ENCODE data around the gene FTO. TPM values are rescaled to one million over a fixed set of nuclear protein-coding genes. Genes with fewer than 3 reads are reported as not detected.

FTO gene
- total RNA-seq, 2 donors from 2014 or later: 72.7 to 73.6 TPM

DNA sequence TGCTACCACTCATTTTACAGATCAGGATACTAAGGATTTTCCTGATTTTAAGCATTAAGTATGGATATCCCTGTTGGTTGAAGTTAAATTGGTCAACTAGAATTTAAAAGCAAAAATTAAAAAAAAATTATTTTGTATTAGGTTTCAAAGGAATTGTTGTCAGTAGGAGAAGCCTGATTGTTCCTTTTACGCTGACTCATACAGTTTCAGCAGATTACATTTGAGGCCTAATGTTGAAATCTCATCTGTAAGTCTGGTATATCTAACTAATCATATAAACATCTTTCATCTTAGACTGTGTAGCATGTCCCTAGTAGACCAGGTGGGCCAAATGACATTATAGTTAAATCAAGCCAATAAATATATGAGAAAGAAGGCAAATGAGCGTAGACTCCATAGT, 83.5 kb downstream of the FTO start:
- intact Hi-C loops (cut with DNase I): no loop called here
- no peaks in the 10 kb centered on the region for H3K36me3 ChIP-seq
- 98% methylated on average over 2 of the region's 2 CpGs for WGBS

DNA sequence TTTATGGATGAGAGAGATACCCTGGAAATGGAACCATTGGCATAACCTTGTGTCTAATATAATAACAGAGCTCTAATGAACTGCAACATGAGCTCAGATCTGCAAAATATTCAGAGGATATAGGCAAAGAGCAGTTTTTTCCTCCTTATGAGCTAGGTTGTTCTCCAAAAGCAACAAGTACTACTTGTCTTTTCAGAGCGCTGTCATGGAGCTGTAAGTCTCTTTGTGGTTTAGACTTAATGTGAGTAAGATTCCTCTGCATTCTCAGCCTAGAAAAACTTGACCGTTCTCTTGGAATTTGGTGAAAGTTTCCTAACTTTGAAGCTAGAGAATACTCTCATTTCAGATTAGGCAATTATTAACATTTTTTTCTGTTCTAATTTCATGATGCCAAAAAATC, 85.2 kb downstream of the FTO start:
- WGBS: 59% methylated on average over 2 of the region's 2 CpGs
- Histone ChIP-seq H3K27ac (no peak overlapping the region), H3K4me3 (no peak overlapping the region), H3K36me3 (no peaks in the 10 kb centered on the region), H3K27me3 (replicated peaks; ENCODE audit: insufficient read depth) (no peaks in the 10 kb centered on the region), H3K4me1 (replicated peaks) (no peaks in the 10 kb centered on the region), H3K9me3 (no peaks in the 10 kb centered on the region)
- no peak for TF ChIP-seq POLR2A (IDR thresholded peaks at IDR 0.05)
- no peak for TF ChIP-seq CTCF (IDR thresholded peaks at IDR 0.05)
- TF ChIP-seq POLR2AphosphoS5 (IDR thresholded peaks at IDR 0.05): no peak
- DNase-seq (ENCODE audit: low spot score): no peak
- intact Hi-C loops (cut with DNase I): no loop called here

More for the DNA sequence above, 83.5 kb downstream of the FTO start:
- H3K27ac ChIP-seq: no peak overlapping the region
- H3K27me3 ChIP-seq (replicated peaks; ENCODE audit: insufficient read depth): no peaks in the 10 kb centered on the region
- H3K9me3 ChIP-seq: no peaks in the 10 kb centered on the region
- H3K4me1 ChIP-seq (replicated peaks): no peaks in the 10 kb centered on the region
- no peak overlapping the region for H3K4me3 ChIP-seq
- no peak for DNase-seq (ENCODE audit: low spot score)
- TF ChIP-seq POLR2AphosphoS5 (IDR thresholded peaks at IDR 0.05): no peak
- TF ChIP-seq POLR2A (IDR thresholded peaks at IDR 0.05): no peak
- no peak for TF ChIP-seq CTCF (IDR thresholded peaks at IDR 0.05)

- TF ChIP-seq POLR2AphosphoS5 (IDR thresholded peaks at IDR 0.05) (no peak), CTCF (IDR thresholded peaks at IDR 0.05) (no peak), POLR2A (IDR thresholded peaks at IDR 0.05) (no peak)
- Histone ChIP-seq H3K27me3 (replicated peaks; ENCODE audit: insufficient read depth) (no peaks in the 10 kb centered on the region), H3K4me3 (no peak overlapping the region), H3K9me3 (no peaks in the 10 kb centered on the region), H3K27ac (no peak overlapping the region), H3K4me1 (replicated peaks) (no peaks in the 10 kb centered on the region), H3K36me3 (no peaks in the 10 kb centered on the region)
- intact Hi-C loops (cut with DNase I): no loop called here
- DNase-seq (ENCODE audit: low spot score): no peak
- WGBS: 76% methylated on average over 6 of the region's 6 CpGs
These were observed 88.4 kb downstream of the FTO start for GRCh38 chr16:53792161-53792951.

DNA sequence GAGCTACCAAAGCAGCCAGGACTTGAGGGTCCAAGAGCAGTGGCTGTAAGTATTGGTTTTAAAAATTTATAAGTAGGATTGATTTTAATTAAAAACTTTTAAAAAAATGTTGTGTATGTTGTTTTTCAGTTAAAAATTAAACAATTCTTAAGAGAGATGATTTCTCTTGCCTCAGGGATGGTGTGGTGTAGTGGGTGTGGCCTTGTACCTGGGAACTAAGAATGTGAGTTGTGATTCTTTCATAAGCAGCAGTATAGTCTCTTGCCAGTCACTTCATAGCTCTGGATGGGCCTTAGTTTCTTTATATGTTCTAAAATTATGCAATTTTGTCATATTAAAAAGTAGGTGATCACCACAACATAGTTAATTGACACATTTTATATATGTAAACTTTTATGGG, 99.5 kb downstream of the FTO start:
- H3K27ac ChIP-seq: no peak overlapping the region
- DNase-seq (ENCODE audit: low spot score): no peak
- H3K9me3 ChIP-seq: no peaks in the 10 kb centered on the region
- H3K27me3 ChIP-seq (replicated peaks; ENCODE audit: insufficient read depth): no peaks in the 10 kb centered on the region
- intact Hi-C loops (cut with DNase I): no loop called here
- TF ChIP-seq POLR2AphosphoS5 (IDR thresholded peaks at IDR 0.05) (no peak), POLR2A (IDR thresholded peaks at IDR 0.05) (no peak), CTCF (IDR thresholded peaks at IDR 0.05) (no peak)
- H3K4me1 ChIP-seq (replicated peaks): no peaks in the 10 kb centered on the region
- no peak overlapping the region for H3K4me3 ChIP-seq
- no peaks in the 10 kb centered on the region for H3K36me3 ChIP-seq

GRCh38 chr16:53803998-53804397, 100.0 kb downstream of the FTO start:
- H3K27ac ChIP-seq: no peak overlapping the region
- H3K27me3 ChIP-seq (replicated peaks; ENCODE audit: insufficient read depth): no peaks in the 10 kb centered on the region
- no peaks in the 10 kb centered on the region for H3K36me3 ChIP-seq
- H3K4me1 ChIP-seq (replicated peaks): no peaks in the 10 kb centered on the region
- no peak overlapping the region for H3K4me3 ChIP-seq
- H3K9me3 ChIP-seq: no peaks in the 10 kb centered on the region
- no peak for DNase-seq (ENCODE audit: low spot score)
- TF ChIP-seq CTCF (IDR thresholded peaks at IDR 0.05) (no peak), POLR2A (IDR thresholded peaks at IDR 0.05) (no peak), POLR2AphosphoS5 (IDR thresholded peaks at IDR 0.05) (no peak)
- WGBS: 68% methylated on average over 2 of the region's 2 CpGs
- intact Hi-C loops (cut with DNase I): no loop called here

All from prostate gland (tissue), 2 donors.